GM21529 (cell line): ENCODE measurements around the gene HRH3.
A peak's percentile ranks its signal among the peaks of the same experiment; 100 is the strongest.

Experiments
- ATAC-seq: cut with Tn5 transposase; IDR thresholded peaks from one replicate; pipeline ENCODE4 v1.9.1; 2021; ENCODE audit not compliant: unreplicated experiment

The HRH3 gene

DNA sequence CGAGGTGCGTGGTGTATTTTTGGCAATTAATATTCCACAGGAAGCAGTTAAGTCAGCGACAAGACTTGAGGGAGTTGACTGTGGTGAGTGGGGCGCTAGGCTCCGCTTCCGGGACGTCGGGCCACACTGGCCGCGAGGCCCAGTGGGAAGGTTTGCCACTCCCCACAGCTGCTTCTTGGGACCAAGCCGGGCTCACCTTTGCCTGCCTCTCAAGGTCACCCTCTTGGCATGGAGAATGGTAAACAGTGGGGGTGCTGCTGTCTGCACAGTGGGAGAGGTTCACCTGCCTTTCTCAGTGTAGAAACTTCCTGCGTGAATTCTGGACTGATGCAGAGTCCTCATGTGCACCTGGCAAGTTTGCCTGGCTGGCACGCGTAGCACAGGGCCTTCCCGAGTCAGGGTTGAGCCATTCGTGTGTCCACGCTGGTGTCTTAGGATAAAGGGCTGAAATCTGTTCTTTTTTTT, 24.6 kb upstream of the HRH3 start:
- no peak for ATAC-seq

DNA sequence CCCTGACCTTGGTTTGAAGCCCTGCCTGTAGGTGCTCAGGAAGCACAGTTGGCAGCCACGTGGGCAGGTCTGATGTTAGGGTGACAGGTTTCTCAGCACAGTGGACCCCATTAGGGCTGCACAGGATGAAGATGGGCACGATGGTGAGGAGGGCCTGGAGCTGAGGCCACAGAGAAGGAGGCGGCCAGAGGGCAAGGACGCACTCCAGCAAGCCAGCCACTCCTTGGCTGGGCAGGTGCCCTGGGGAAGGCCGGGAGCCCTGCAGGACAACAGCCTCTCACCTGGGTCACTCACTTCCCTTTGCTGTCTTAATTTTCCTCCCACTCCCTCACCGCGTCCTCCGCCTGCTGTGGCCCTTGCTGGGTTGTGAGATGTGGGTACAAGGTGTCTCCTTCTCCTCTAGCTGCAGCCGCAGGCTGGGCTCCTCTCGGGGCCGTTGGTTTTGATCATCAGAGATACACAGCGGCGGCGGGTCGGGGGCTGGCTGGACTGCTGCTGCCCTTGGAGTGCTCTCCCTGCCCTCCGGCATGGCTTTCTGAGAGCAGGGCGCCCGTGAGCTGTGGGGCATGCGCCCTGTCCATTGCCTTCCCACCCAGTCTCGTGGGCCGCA, 23.9 kb upstream of the HRH3 start:
- no peak for ATAC-seq

GRCh38 chr20:62243106-62243505, 23.0 kb upstream of the HRH3 start:
- no peak for ATAC-seq

GRCh38 chr20:62242176-62242575, 22.1 kb upstream of the HRH3 start:
- ATAC-seq: no peak

- no peak for ATAC-seq
These were observed 21.4 kb upstream of the HRH3 start for GRCh38 chr20:62241506-62241905.

GRCh38 chr20:62240020-62240685, 20.1 kb upstream of the HRH3 start:
- ATAC-seq: no peak

DNA sequence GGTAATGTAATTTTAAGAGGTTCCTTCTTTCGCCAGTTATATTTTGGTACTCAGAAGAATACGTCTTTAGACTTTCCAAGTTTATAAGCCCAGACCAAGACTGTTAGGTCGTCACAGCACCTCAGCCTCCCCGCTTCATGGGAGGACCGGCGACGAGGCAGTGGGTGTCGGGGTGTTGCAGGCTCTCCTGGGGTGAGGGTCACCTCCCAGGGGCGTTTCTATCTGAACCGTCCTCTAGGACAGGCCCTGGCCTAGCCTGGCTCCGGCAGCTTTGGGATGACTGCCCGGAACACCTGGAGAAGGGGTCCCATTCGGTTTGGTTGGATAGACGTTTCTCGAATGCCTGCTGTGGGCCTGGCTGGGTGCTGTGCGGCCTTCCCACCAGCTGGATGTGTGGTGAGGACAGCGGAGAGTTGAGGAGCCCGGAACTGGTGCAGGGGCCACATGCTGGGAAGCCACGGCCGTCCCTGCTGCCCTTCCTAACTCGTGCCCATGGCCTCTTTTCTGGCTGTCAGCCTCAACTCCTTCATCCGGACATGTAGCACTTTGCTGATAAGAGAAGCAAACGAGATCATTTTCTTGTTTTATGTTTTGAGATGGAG, 19.3 kb upstream of the HRH3 start:
- ATAC-seq: no peak

GRCh38 chr20:62238569-62239277, 18.6 kb upstream of the HRH3 start:
- ATAC-seq: no peak

GRCh38 chr20:62237801-62238568, 17.9 kb upstream of the HRH3 start, which contains the start of gene OSBPL2:
Gene OSBPL2, plus strand, starts transcription at chr20:62238521. Its CDS starts 17,664 bp downstream, at chr20:62256185.
- peak; percentile 98 for ATAC-seq

DNA sequence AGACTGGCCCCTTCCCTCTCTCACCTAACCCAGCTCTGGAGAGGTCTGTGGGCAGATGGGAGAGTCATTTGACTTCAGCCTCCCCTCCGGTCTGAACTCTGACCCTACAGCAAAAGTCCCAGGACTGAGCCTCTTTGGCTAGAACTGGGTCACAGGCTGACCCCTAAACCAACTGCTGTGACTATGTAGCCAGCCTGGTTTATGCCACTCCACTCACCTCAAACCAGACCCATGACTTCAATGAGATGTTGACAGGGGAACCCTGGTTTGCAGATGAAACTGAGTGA, 17.4 kb upstream of the HRH3 start:
- no peak for ATAC-seq

DNA sequence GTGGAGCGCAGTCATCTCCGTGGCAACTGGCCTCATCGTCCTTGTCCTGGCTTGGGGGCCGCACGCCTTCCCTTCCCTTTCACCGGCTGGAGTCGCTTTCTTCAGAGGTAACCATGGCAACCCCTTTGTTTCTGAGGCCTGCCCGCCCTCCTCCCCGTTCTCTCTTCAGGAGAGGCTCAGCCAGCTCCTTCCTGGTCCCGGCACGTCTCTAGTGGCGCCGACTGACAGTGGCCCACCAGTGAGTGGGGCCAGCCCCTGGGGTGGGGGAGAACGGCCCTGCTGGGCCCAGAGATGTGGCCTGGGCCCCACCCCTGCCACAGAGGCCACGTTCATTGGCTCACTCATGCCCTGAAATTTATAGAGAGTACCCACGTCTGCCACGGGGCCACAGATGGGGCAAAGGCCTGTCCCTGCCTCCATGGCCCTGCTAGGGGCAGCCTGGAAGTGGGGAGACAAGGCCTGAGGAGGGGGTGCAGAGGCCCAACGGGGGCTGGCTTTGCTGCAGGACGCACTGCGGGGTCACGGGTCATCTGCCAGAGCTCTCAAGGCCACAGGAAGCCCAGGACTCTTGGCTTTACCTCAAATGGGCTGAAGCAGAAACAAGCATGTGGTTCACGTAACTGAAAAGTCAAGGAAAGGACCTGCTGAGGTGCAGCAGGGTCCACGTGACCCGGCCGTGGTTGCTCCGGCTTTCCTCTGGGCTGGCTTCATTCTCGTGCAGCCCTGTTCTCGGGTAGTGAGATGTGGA, 16.9 kb upstream of the HRH3 start:
- no peak for ATAC-seq

DNA sequence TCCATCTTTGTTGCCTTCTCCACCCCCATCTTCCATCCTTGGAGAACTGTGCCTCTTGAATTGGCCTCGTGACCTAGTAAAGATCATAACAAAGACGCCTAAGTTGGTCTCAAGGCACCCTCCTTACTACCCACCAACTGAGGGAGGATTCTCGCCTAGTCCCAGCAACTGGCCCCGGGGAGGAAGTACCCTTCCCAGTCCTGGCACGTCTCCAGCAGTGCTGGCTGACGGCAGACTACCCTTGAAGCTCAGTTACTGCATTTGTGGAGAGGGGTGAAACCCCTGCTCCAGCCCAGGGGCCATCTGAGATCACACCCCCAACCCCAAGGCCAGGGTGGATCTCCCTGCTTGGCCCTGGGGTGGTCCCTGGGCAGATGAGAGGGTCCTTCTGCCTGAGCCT, 16.1 kb upstream of the HRH3 start:
- ATAC-seq: no peak

- ATAC-seq: no peak
These were observed 15.7 kb upstream of the HRH3 start for GRCh38 chr20:62235777-62236157.

- no peak for ATAC-seq
These were observed 15.1 kb upstream of the HRH3 start for GRCh38 chr20:62235001-62235776.

DNA sequence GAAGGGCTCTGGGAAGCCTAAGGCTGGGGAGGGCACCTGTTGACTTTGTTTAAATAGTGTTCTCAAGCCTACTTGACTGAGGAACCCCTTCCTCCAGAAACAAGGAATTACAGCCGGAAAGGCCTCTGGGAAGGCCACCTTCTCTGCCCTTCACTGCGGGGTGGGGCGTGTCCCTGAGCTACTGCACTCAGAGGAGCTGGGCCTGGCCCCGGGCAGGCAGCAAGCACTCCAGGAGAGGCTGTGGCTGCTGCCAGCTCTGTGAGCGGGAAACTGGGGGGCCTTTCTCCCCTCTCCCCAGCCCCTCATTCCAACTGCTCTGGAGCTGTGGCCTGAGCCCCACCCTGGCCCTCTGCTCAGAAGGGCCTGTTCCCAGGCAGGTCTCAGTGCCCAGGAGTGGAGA, 14.3 kb upstream of the HRH3 start:
- ATAC-seq: no peak

DNA sequence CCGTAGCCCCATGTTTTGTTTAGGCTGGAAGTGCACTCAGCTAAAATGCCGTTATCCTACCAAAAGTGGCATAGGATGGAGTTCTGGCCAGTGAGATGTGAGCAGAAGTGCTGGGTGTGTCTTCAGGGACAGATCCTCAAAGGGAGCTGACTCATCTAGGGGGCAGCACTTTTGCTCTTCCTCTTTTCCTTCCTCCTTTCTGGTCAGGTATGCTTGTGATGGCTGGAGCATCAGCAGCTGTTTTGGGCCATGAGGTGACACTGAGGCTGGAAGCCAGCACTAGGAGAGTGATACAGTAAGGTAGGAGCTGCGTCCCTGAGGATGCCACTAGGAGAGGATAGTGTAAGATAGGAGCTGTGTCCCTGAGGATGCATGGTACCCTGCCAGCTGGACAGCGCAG, 13.6 kb upstream of the HRH3 start:
- no peak for ATAC-seq

GRCh38 chr20:62232770-62233645, 12.9 kb upstream of the HRH3 start:
- ATAC-seq: no peak

- no peak for ATAC-seq
These were observed 12.1 kb upstream of the HRH3 start for GRCh38 chr20:62232194-62232593.

GRCh38 chr20:62231292-62231691, 11.2 kb upstream of the HRH3 start:
- ATAC-seq: no peak
